SK-N-SH (cell line): ENCODE data around the gene TSPAN10. TPM values are rescaled to one million over a fixed set of nuclear protein-coding genes. Genes with fewer than 3 reads are reported as not detected.
A peak's percentile ranks its signal among the peaks of the same experiment; 100 is the strongest.

Experiments
- CTCF ChIA-PET: fragments of 300-600, 350-600 bp; formaldehyde crosslinking; extraction: SDS; loops from one replicate; lab custom pipeline; 2021; lab: Yijun Ruan, JAX
- POLR2A ChIA-PET: fragments of 350-600 bp; sonication (Branson Sonifier 250); formaldehyde crosslinking; extraction: SDS; loops from one replicate; lab custom pipeline; 2020; ENCODE audit warnings: antibody characterized with exemption, inconsistent platforms; lab: Yijun Ruan, JAX
- DNase-seq: peaks from one replicate; pipeline ENCODE4 v3.0.0; 2012
- H2AFZ ChIP-seq: fragments of 200-600 bp; sonication (generic); 2 replicates; pipeline ENCODE4 v1.8.1; 2016; ENCODE audit warnings: antibody characterized with exemption, mild to moderate bottlenecking, low read depth
- H3F3A ChIP-seq: fragments of 200-600 bp; sonication (generic); replicated peaks from 2 replicates; pipeline ENCODE3; 2016; ENCODE audit warnings: antibody characterized with exemption, mild to moderate bottlenecking; ENCODE audit not compliant: insufficient read depth
- H3K27ac ChIP-seq, 2 experiments: fragments of 200-500 bp in 1 of 2; fragments of 200-600 bp in 1 of 2; sonication (Bioruptor generic) in 1 of 2; sonication (generic), shearing (Covaris generic) in 1 of 2; 2 replicates each; pipeline versions ENCODE4 v1.5.1 to v1.6.1; 2014 to 2016; ENCODE audit warnings: low read depth in 2 of 2, inconsistent platforms in 1 of 2, low read length in 1 of 2, mild to moderate bottlenecking in 1 of 2, mixed read lengths in 1 of 2
- H3K27me3 ChIP-seq: fragments of 200-600 bp; sonication (generic), shearing (Covaris generic); 2 replicates; pipeline ENCODE4 v1.6.1; 2016; ENCODE audit warnings: mixed run types; ENCODE audit not compliant: insufficient read depth
- H3K36me3 ChIP-seq, 2 experiments: fragments of 200-500 bp in 1 of 2; fragments of 200-600 bp in 1 of 2; sonication (Bioruptor generic) in 1 of 2; sonication (generic) in 1 of 2; replicated peaks in 1 of 2; 2 replicates each; pipeline versions ENCODE3 to v1.5.1; 2014 to 2016; ENCODE audit warnings: low read length in 1 of 2, mild to moderate bottlenecking in 1 of 2; ENCODE audit not compliant: insufficient read depth in 2 of 2, control insufficient read depth in 1 of 2
- H3K4me1 ChIP-seq, 2 experiments: fragments of 200-500 bp in 1 of 2; fragments of 200-600 bp in 1 of 2; sonication (Bioruptor generic) in 1 of 2; sonication (generic), shearing (Covaris generic) in 1 of 2; 2 replicates each; pipeline versions ENCODE4 v1.5.1 to v1.6.1; 2014 to 2016; ENCODE audit warnings: low read depth in 1 of 2, low read length in 1 of 2, mixed run types in 1 of 2; ENCODE audit not compliant: insufficient read depth in 2 of 2, control insufficient read depth in 1 of 2
- H3K4me2 ChIP-seq: fragments of 200-600 bp; sonication (generic), shearing (Covaris generic); 2 replicates; pipeline ENCODE4 v1.6.1; 2017; ENCODE audit warnings: mixed run types
- H3K4me3 ChIP-seq, 2 experiments: fragments of 200-500 bp in 1 of 2; fragments of 200-600 bp in 1 of 2; sonication (Bioruptor generic) in 1 of 2; sonication (generic), shearing (Covaris generic) in 1 of 2; 2 replicates each; pipeline versions ENCODE4 v1.5.1 to v1.8.1; 2014 to 2016; ENCODE audit warnings: low read depth in 2 of 2, inconsistent platforms in 1 of 2, low read length in 1 of 2, mild to moderate bottlenecking in 1 of 2, mixed read lengths in 1 of 2, moderate library complexity in 1 of 2
- H3K79me2 ChIP-seq: fragments of 200-600 bp; sonication (generic); 2 replicates; pipeline ENCODE4 v1.8.1; 2017; ENCODE audit warnings: mild to moderate bottlenecking; ENCODE audit not compliant: insufficient read depth
- H3K9ac ChIP-seq: fragments of 200-600 bp; sonication (generic); 2 replicates; pipeline ENCODE4 v1.6.1; 2017; ENCODE audit warnings: mixed run types
- H3K9me2 ChIP-seq: fragments of 200-600 bp; sonication (generic); 2 replicates; pipeline ENCODE4 v1.6.1; 2017; ENCODE audit warnings: mixed run types
- H3K9me3 ChIP-seq: fragments of 200-600 bp; sonication (generic); 2 replicates; pipeline ENCODE4 v1.6.1; 2017; ENCODE audit warnings: mixed run types, mild to moderate bottlenecking, moderate library complexity
- H4K20me1 ChIP-seq: fragments of 200-600 bp; sonication (generic); 2 replicates; pipeline ENCODE4 v1.6.1; 2017; ENCODE audit warnings: mild to moderate bottlenecking, mixed run types; ENCODE audit not compliant: insufficient read depth
- EZH2phosphoT487 ChIP-seq: fragments of 200-600 bp; sonication (generic); IDR thresholded peaks from 2 replicates; pipeline ENCODE4 v1.6.1; 2017; ENCODE audit warnings: low read depth, mixed run types, mild to moderate bottlenecking, antibody characterized with exemption, moderate library complexity, borderline replicate concordance
- FOSL2 ChIP-seq: IDR thresholded peaks from 2 replicates; pipeline ENCODE4 v1.4.0; 2012; ENCODE audit warnings: low read depth, mild to moderate bottlenecking, moderate library complexity, borderline replicate concordance
- GATA2 ChIP-seq: sonication (generic); formaldehyde crosslinking; IDR thresholded peaks from 2 replicates; pipeline ENCODE4 v1.5.0; 2020; ENCODE audit warnings: mild to moderate bottlenecking, missing genetic modification reagents
- JUND ChIP-seq: IDR thresholded peaks from 2 replicates; pipeline ENCODE4 v1.4.0; 2012
- MXI1 ChIP-seq: IDR thresholded peaks from 2 replicates; pipeline ENCODE4 v1.6.1; 2012; ENCODE audit warnings: mild to moderate bottlenecking, low read depth, low read length, improper control_type of control experiment
- NFIC ChIP-seq: IDR thresholded peaks from 2 replicates; pipeline ENCODE4 v1.4.0; 2012; ENCODE audit warnings: borderline replicate concordance
- POLR2AphosphoS5 ChIP-seq: IDR thresholded peaks from 2 replicates; pipeline ENCODE4 v1.6.1; 2012; ENCODE audit warnings: low read depth, low read length
- SIN3A ChIP-seq: IDR thresholded peaks from 2 replicates; pipeline ENCODE4 v1.6.1; 2012; ENCODE audit warnings: low read depth, mild to moderate bottlenecking, low read length, moderate library complexity, borderline replicate concordance
- TAF1 ChIP-seq: IDR thresholded peaks from 2 replicates; pipeline ENCODE4 v1.6.1; 2012; ENCODE audit warnings: low read depth, mild to moderate bottlenecking, low read length, moderate library complexity, borderline replicate concordance
- TCF12 ChIP-seq: IDR thresholded peaks from 2 replicates; pipeline ENCODE4 v1.4.0; 2012
- WGBS: methylation state at CpG from one replicate; pipeline ENCODE4 v1.1.6; 2017; ENCODE audit warnings: low lambda C conversion rate; 5-methylcytosine and 5-hydroxymethylcytosine counted together
- polyA plus RNA-seq, 3 experiments: library from polyadenylated mRNA; depleted of rRNA; stranded (reverse); fragments of >200 nt; gene quantifications; 2 replicates each; pipeline ENCODE4 v1.2.3, GENCODE V29; 2012
- TF ChIP-seq, protein P1 (sequence below): fragments of 150-350 bp; IDR thresholded peaks from 2 replicates; pipeline ENCODE4 v1.6.1; 2017; ENCODE audit warnings: antibody characterized with exemption, low read length, low read depth, borderline replicate concordance
- TF ChIP-seq, protein P2 (sequence below): IDR thresholded peaks from 2 replicates; pipeline ENCODE4 v1.6.1; 2012; ENCODE audit warnings: mild to moderate bottlenecking, low read depth, low read length, moderate library complexity
- TF ChIP-seq, protein P3 (sequence below): IDR thresholded peaks from 2 replicates; pipeline ENCODE4 v1.4.0; 2012; ENCODE audit warnings: low read depth

Gene TSPAN10
- polyA plus RNA-seq, 1 of the 3 experiments (the other 2 are of a cell fraction), result 6.0 TPM

DNA sequence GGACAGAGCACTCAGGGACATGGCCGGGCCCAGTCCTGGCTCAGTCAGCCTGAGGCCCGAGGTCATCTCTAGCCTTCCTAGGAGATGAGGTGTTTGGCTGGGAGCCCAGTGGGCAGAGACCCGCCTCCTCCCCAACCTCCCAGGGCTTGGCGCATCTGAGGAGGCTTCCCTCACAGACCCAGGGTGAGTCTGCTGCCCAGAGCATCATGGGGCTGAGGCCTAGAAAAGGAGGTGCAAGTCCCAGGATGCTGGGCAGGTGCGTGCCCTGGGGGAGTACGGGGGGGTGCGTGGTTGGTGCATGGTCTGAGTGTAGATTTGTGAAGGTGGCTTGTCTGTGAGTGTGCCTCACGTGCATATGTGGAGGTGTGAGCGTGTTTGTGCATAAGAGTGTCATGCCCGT is 14.7 kb downstream of the TSPAN10 start:
- 48% methylated on average over 10 of the region's 10 CpGs for WGBS
- Histone ChIP-seq H2AFZ (peak overlapping the region; percentile 85; the same call in 1 of the 2 replicates), H4K20me1 (no peaks in the 10 kb centered on the region), H3K4me2 (peak overlapping the region; percentile 76), H3K79me2 (no peaks in the 10 kb centered on the region), H3K27me3 (no peaks in the 10 kb centered on the region; the same call in 1 of the 2 replicates), H3F3A (peaks cover 3% of the 10 kb centered on the region), H3K27ac (peak overlapping the region in 1 of 2 experiments; percentile 46; a peak in 2 of 4 replicates), H3K4me1 (peaks cover 6 to 7% of the 10 kb centered on the region in 2 experiments; a peak in 2 of 4 replicates), H3K9ac (peak overlapping the region; percentile 61), H3K9me2 (no peaks in the 10 kb centered on the region), H3K4me3 (no peak overlapping the region), H3K36me3 (no peaks in the 10 kb centered on the region), H3K9me3 (peaks cover 3% of the 10 kb centered on the region; the same call in 1 of the 2 replicates)
- POLR2A ChIA-PET, result no interaction called here
- TF ChIP-seq FOSL2 (peak; percentile 60; the same call in 1 of the 2 replicates), SIN3A (peak; percentile 26; the same call in 1 of the 2 replicates), GATA2 (CRISPR knock-in tag) (no peak), POLR2AphosphoS5 (peak; percentile 71), EZH2phosphoT487 (no peak), TCF12 (peak; percentile 59; the same call in 1 of the 2 replicates), MXI1 (0 out of 2 replicates have a peak, but pooled peaks have one; percentile 32), JUND (no peak; the same call in 1 of the 2 replicates), NFIC (peak; percentile 97), TAF1 (peak; percentile 42; the same call in 1 of the 2 replicates)
- TF ChIP-seq, protein P1, sequence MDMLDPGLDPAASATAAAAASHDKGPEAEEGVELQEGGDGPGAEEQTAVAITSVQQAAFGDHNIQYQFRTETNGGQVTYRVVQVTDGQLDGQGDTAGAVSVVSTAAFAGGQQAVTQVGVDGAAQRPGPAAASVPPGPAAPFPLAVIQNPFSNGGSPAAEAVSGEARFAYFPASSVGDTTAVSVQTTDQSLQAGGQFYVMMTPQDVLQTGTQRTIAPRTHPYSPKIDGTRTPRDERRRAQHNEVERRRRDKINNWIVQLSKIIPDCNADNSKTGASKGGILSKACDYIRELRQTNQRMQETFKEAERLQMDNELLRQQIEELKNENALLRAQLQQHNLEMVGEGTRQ, result no peak
- TF ChIP-seq, protein P2, sequence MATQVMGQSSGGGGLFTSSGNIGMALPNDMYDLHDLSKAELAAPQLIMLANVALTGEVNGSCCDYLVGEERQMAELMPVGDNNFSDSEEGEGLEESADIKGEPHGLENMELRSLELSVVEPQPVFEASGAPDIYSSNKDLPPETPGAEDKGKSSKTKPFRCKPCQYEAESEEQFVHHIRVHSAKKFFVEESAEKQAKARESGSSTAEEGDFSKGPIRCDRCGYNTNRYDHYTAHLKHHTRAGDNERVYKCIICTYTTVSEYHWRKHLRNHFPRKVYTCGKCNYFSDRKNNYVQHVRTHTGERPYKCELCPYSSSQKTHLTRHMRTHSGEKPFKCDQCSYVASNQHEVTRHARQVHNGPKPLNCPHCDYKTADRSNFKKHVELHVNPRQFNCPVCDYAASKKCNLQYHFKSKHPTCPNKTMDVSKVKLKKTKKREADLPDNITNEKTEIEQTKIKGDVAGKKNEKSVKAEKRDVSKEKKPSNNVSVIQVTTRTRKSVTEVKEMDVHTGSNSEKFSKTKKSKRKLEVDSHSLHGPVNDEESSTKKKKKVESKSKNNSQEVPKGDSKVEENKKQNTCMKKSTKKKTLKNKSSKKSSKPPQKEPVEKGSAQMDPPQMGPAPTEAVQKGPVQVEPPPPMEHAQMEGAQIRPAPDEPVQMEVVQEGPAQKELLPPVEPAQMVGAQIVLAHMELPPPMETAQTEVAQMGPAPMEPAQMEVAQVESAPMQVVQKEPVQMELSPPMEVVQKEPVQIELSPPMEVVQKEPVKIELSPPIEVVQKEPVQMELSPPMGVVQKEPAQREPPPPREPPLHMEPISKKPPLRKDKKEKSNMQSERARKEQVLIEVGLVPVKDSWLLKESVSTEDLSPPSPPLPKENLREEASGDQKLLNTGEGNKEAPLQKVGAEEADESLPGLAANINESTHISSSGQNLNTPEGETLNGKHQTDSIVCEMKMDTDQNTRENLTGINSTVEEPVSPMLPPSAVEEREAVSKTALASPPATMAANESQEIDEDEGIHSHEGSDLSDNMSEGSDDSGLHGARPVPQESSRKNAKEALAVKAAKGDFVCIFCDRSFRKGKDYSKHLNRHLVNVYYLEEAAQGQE, result 0 out of 2 replicates have a peak, but pooled peaks have one; percentile 36
- TF ChIP-seq, protein P3, sequence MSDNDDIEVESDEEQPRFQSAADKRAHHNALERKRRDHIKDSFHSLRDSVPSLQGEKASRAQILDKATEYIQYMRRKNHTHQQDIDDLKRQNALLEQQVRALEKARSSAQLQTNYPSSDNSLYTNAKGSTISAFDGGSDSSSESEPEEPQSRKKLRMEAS, result peak; percentile 76
- peak; percentile 89 for DNase-seq
- CTCF ChIA-PET, result no interaction called here
